ENCODE data around the gene SGSM2.

Gene SGSM2

DNA sequence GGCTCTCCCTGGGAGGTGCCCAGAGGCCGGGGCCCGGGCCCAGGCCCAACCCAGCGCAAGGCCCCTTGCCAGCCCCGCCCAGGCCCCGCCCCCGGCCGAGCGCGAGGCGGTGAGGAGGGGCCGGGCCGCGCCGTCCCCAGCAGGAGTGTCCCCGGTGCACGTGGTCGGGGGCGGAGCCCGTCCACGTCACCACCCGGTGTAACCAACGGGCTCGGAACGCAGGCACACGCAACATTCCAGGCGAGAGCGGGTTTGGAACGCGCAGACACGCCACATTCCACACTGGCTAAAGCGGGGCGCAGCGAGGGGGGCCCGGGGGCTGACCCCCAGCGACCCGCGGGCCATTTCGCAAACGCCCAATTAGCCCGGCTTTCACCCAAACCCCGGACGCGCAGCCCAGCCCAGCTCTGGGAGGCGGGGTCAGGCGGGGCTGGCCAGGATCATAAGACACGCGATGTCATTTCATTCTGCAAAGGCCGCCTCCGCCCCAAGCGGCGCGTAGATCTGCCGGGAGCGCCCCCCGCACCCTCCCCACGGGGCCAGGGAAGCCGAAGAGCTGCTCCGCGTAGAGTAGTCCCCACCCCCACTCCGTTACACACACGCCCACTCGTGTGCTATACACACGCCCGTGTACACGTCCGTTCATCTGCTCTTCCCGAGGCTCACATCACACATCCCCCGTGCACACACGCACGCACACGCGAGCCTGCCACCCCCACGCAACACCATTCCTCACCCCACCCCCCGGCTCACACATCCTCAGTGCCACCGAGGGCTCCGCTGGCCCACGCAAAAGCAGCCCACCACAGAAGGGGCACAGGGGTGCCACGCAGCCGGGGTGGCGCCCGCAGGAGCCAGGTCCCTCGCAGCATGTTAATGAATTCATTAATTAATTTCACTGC is 62.5 kb downstream of the SGSM2 start:
- peak; percentile 75 to 87 for DNase-seq

DNA sequence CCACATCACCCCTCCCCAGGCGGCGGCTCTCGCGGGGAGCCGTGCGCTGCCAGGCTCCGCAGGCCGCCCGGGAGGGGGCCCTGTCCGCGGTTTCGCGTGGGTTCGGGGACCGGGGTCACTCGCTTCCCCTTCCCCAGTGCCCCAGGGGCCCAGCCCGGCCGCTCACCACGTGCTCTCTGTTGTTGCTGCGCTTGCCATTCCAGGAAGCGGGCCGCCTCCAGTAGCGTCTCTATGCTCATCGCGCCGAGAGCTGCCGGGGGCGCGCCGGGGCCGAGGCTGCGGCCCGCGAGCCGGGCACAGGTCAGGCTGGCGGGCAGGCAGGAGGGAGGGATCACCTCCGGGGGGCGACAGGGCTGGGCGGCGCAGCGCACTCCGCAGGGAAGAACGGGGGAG is 63.2 kb downstream of the SGSM2 start:
- DNase-seq: peak in 1 of 2 experiments; percentile 37

DNA sequence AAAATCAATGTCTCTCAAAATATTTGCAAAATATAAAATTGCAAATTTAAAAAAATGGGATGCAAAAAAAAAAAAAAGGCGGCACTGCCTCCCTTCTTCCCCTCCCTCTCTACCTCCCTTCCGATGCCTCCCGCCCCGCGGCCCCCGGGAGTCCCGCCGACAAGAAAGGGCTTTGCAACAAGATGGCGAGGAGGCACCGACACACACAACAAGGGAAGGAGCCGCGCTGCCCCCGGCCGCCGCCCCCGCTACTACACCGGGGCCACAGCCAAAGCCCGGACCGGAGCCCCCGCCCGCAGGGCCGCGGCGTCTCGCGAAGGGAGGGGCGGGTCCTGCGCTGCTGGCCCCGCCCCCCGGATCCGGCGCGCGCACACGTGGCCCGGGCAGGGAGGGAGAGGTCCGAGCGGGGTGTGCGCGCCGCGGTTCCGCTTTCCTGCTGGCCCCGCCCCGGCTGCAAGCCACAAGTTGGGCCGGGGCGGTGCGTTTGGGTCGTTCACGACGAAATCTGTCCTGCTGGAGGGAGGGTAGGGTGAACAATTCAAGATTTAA is 63.6 kb downstream of the SGSM2 start, which contains the start of gene MNT:
Gene MNT, minus strand, starts transcription at position 184 of the 549 bp plus-strand sequence. CDS start 348 bp downstream, outside the sequence.
- DNase-seq: peak; percentile 89 to 92

DNA sequence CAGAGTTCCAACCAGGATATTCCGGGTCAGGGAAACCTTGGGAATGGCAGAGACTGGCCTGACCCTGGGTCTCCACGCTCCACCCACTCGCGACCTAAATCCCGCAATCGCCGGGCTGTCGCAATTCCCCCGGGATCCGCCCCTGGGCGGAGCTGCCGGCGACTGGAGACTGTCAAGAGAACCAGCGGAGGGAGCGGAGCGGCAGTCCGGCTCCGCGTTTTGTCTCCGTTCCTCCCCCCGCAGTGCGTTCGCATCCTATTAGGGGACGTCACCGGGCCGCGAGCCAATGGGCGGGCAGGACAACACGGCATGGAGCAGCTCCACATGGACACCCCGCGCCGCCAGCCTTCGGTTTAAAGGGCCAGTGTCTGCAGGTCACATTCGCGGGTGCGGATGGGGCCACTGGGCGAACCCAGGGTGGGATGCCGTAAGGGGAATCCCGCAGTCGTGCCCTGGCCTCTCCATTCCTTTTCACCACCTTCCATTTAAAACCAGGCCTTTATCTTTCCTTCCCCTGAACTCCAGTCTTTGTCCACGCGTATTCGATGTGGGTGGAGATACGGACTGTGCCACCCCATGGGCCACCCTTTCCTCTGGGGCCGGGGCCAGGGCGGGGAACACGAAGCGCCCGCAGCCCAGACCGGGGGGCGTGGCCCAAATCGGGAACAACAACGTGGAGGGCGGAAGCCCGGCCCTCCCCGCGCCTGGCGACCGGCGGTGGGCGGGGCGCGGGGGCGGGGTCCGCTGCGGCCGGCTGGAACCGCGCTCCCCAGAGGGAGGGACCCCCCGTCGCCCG is 64.3 kb downstream of the SGSM2 start:
- DNase-seq: peak; percentile 98 to 99

DNA sequence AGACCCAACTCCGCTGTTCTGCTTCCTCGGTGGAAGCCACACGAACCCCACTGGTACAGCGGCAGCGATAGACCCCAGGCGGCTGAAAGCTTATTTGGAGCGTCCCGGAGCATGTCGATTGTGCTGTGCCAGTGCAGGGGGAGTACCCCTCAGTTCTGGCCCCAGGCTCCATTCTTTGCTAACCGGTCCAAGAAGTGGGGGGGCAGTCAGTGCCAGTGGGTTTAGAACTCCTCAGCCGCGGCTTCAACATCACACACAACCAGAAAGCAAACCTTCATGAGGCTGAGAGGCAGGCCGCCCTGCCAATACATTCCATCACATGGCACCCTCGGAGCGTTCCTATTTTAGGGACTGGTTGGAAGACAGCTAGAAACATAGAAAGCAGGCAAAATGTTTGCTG is 65.2 kb downstream of the SGSM2 start:
- DNase-seq: no peak

DNA sequence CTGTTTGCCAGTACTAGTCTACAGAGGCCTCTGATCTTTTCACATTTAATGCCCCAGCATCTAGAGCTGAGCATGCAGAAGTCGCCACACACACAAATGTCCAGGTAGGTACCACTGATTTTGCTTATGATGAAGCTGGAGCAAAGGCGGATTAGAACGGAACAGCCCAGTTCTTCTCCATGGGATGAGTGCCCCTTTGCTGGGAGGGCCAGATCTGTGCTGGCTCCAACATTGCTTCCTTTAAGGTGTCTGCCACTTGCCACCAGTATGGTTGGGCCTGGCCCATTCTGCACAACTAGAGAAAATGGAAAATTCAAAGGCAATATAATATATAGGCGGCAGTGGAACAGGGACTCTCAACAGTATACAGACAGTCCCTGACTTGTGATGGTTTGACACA is 65.7 kb downstream of the SGSM2 start:
- no peak for DNase-seq

DNA sequence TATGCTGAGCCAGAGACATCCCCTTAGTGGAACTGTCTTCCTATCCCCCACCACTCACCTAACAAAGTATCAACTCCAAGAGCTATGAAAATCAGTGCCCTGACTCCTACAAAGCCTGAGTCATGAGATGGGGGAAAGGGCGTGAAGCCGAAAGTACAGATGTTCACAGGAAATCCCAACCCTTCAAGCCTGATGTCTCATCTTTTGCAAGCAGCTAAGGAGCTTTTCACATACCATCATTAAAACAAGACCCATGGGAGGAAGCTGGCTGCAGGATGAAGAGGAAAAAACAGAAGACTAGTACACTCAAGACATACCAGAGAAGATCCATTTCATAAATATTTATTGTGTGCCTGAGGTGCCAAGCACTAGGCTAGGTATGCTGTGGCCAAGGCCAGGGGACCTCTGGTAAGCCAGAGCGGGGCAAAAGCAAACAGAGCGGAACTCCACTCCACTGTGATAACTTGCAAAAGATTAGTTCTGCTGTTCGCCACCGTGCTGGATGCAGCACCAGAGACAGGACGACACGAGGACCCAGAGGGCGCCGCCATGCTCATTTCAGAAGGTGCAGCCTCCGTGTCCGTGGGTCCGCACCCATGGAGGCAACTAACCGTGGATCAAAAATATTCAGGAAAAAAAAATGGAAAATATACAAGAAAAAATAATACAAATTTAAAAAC is 68.1 kb downstream of the SGSM2 start:
- no peak for DNase-seq

DNA sequence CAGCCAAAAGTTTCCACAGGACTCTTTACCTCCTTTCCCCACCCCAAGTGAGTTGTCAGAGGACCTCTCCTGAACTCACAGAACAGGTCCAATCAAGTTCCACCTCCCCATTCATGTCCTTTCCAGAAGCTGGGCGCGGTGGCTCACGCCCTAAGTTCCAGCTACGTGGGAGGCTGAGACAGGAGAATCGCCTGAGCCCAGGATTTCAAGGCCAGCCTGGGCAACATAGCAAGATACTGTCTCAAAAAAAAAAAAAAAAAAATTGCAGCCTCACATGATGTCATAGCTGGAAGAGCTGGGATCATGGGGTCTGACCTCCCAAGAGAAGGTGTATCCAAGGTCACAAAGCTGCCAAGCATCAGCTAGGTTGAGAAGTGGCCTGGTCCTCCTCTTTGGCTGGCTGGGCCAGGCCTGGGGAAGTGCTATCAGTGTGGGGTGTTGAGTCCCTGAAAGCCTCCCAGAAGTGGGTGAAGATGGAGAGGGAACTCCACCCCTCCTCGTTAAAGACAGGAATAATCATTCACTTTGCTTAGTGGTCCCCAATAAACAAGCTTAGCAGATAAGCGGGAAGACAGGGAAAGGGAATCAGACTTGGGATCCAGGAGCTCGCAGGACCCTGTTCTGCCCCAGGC is 69.1 kb downstream of the SGSM2 start:
- DNase-seq: no peak

DNA sequence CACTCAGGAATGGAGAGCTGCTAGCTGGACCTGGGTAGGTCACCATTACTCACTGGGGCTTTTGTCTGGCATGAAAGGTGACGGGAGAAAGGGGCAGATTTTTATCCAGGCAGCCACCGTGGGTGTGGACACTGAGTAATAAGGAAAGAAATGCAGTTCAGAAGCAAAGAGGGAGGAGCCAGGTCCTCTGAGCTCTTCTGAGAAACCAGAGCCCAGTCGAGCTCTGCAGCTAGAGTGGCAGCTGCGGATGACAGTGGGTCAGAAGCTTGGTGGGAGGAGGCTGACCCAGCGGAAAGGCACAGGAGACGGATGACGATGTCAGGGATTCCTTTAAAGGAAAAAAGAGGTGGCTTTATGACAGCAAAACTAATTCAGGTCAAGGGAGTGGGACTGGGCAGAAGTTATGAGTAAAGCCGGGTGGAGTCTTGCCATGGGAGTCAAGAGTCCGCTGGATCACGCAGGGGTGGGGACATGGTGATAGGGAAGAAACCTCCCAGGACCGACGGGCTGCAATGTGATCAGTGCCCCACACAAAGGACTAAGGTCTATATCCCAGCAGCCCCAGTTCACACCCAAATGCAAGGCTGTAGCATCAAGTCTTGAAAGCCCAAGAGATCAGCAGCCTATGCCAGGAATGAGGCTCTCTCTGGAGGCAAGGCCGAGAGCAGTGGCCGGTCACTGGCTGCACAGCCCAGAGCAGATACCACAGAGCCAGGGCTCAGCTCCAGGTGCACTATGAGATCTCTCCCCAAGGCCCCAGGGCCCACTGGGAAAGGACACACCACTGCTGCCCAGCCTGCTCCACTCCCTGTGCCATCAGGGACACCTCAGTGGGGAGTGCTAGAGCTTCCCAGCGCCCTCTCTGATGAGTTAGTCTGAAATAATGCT is 69.8 kb downstream of the SGSM2 start:
- DNase-seq: no peak

DNA sequence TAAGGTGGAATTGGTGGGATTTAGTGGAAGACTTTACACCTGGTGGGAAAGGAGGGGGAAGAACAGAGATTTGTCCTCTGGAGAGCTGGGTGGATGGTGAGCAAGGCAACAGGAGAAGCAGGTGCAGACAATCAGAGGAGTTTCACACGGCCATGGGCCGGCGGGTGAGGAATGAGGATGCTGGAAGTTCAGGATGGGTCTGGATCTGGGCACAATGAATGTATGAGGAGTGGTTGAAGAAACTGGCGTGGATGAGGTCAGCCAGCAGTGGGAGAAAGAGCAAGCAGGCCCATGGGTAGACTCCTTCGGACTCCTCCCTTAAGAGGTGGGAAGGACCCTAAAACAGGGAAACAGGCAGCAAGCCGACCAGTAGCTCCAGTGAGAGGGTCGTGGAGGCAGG is 73.7 kb downstream of the SGSM2 start:
- DNase-seq: no peak

DNA sequence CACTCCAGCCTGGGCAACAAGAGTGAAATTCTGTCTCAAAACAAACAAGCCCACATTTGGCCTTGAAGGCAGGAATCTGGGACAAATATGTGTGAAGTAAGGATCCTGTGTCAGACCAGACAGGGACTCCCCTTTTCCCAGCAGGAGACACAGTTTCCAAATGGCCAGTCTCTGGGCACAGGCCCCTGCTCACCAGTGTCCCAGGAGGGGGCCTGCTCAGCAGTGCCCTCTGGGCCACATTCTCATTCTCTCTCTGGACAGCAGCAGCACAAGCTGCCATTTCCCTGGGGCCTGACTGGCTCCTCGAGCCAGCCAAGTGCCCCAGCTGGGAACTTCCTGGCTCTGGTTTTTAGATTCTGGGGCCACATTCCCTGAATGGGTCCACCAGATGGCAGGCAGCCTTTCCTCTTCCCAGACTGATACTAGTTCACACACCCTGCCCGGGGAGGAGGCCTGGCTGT is 75.3 kb downstream of the SGSM2 start:
- DNase-seq: peak in 1 of 2 experiments; percentile 69

DNA sequence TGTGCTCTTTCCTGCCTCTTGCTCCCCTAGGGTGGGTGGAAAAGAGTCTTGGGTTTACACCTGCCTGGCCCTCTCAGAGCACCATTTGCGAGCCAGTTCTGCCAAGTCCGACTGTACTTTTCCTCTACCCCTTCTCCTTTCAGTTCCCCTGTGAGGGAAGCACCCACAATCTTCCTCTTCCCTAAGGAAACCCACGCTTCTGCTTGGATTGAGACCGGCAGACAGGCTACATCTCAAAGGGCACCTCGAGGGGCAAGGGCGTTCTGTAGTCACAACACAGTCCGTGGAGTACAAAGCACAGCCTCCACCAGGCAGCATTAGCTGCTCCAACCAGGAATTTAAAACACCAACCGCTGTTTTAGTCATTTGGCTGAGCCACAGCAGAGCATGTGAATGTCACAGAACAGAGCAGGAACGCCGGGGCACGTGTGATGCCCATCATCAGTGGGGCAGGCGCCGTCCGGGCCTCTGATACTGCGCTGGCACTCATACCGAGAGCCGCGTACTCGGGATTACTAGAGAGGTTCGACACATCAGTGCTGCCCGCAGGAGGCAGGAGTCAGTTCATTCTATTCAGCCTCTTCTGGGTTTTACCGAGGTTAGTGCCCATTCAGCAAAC is 77.3 kb downstream of the SGSM2 start:
- DNase-seq: no peak

DNA sequence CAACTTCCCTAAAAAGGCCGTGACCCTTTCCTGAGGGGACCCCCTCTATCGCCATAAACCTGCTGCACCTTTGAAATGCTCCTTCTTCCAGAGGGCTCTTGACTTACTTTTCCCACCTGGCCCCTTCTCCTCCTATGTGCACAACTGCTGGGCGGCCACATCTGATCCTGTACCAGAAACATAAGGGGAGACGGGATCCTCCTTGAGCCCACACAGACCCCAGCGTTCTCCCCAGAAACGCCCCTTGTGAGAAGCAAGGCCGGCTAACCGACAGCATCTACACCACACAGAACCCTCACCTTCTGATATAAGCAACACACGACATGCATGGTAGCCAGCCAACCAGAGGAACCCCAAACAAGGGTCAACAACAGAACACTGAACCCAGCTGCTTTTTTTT is 77.8 kb downstream of the SGSM2 start:
- DNase-seq: no peak

DNA sequence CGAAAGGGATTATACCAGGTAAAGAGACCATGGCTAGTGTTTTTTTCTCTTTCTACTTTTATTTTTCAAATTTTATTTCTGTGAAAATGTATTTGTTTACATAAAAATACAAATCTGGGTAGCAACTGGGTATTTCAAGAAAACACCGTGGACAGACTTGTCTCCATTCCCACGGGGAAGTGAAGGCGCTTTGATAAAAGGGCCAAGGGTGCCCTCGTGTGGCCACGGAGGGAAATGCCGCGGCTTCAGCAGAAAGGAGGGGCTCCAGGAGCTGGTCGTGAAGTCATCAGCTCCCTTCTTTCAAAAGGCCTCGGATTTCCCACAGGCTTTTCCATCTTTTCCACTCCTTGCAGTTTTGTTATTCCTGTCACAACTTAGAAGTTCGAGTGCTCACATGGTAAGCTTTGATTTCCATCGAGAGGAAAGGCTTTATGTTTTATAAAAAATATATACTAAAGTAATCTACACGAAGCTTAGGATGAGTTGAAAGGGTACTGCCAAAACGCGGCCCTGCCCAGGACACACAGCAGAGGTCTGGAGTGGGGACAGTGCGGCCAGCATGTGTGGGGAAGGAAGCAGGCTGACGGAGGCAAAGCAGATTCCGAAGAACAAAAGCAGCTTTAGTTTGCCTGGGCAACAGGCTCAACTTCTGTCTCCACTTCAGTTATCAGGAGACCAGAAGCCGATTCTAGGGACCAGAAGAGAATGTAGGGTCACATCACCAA is 78.9 kb downstream of the SGSM2 start:
- DNase-seq: peak in 1 of 2 experiments; percentile 71

DNA sequence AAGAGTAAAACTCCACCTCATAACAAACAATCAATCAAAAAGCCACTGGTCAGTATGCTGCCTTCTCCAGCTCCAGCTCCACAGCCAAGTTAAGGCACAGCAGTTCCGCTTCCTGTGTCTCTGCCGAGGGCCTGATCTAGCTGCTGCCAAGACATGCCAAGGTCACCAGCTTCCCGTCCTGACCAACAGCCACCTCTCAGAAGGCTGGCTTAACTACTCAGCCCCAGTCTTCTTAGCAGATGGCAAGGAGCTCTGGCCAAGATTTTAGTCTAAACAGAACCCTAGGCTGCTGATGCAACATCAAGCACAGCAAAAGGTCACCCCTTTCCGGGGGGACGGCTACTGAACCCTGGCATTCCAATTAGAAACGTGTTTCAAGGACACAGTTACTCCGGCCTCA is 81.3 kb downstream of the SGSM2 start:
- DNase-seq: no peak

DNA sequence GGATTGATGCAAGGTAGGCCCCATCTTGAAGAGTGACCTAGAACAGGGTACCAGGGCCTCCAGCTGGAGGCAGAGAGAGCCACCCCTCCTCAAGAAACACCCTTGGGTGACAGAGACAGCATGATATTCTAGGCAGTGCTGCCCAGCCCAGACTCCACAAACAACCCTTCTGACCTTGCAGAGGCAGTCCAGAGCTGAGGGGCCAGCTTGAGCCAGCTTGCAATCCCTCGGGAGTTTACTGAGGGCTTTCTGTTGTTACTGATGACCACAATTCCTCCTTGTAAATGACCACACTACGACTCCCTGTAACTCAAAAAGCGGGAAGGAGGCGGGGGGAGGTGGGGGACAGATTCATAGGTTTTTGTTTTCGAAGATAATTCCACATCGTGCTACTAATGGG is 82.2 kb downstream of the SGSM2 start:
- DNase-seq: no peak

DNA sequence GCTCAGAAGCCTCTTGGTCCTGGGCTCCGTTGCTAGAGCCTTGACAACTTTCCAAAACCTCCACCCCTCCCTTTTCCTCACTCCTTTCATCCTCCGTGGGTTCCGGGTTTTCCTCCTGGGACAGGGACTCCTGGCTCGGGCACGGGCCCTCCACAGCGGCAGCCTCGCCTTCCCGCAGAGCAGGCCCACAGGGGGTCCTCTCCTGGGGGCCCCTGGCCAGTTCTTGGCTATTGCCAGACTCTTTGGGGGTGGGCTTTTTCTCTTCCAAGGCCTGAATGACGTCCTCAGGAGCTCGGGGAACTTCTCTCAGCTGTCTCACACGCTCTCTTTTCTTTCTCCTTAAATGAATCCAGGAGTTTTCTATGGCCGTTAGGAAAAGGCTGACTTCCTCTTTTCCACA is 82.9 kb downstream of the SGSM2 start:
- no peak for DNase-seq

DNA sequence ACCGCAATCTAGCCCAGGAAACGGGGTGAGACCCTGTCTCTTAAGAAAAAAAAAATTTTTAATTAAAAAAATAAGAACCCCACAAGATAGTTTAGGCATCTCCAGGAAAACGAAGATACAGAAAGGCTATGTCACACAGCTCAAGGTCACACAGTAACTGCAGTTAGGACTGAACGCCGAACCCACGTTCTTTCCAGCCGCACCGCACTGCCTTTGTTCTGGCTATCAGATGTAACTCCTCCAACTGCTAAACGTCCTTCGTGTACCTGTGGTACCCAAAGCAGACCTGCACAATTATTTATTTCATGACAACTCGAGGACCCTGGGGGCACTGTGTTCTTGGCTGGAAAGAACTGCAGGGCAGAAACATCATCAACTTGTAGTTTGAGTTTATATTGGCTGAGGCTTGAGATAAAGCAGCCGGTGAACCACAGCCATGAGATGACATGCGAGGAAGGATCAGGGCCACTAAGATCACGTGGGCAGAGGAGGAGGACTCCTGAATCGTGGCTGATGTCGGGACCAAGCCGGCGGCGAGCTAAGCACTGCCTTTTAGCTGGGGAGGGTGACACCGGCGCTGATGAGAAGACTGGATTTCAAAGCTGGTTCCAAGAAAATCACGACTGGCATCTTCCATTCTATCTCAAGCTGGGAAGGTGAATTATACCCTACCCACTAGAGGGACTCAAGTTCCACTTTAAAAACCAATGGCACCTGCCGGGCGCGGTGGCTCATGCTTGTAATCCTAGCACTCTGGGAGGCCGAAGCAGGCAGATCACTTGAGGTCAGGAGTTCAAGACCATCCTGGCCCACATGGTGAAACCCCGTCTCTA is 84.2 kb downstream of the SGSM2 start:
- peak in 1 of 2 experiments; percentile 74 for DNase-seq

DNA sequence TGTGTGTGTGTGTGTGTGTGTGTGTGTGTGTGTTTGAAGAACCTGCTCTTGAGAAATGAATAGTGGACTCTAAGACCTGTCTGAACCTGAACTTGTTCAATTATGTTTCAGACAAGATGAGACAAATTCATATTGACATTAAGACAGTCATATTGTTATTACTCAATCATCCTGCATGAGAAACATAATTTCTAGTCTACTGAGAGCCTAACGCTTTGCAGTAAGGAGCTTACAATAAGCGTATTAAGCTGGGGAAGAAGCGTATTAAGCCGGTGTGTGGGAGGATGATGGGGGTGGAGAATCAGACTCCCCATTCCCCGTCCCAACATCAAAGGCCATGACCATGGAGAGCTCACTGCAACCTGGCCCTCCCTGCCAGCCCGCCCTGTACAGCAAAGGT is 86.0 kb downstream of the SGSM2 start:
- DNase-seq: peak in 1 of 2 experiments; percentile 61
